Non-pigmented ciliary epithelial cell (primary cell): ENCODE data around the gene WWOX.

Source experiments
- DNase-seq: peaks from one replicate; pipeline ENCODE4 v3.0.0-alpha.2; 2010; ENCODE audit warnings: low read depth

The WWOX gene

GRCh38 chr16:78611318-78611717 is 511.9 kb downstream of the WWOX start:
- no peak for DNase-seq

GRCh38 chr16:78619811-78620210 is 520.4 kb downstream of the WWOX start:
- DNase-seq, result no peak

GRCh38 chr16:78620291-78620690 is 520.8 kb downstream of the WWOX start:
- no peak for DNase-seq

- DNase-seq, result no peak
Measured at GRCh38 chr16:78623796-78624195, 524.3 kb downstream of the WWOX start.

GRCh38 chr16:78624366-78624765 is 524.9 kb downstream of the WWOX start:
- no peak for DNase-seq

DNA sequence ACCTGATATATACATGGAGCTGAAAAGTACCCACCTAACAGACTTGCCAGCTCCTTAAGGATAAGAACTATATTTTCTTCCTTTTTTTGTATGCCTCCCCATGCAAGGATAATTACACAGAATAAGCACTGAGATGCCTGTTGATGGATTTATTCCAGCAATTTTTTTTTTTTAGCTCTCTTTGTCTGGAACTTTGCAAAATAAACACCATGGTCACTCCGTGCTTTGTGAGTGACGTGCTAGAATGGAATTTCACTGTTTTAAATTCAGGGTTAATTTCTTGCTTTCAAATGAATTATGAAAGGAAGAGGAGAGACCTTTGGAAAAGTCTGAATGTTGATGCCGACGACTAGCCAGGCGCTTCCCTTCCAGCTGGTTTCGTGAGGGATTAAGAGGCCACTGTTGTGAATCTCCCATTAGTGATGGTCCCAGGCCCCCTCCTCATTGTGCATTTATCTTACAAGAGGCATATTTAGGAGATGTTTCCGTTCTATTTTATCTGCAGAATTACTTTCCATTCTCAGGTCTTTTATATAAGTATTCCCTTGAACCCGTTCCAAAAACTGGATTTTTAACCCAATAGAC is 529.1 kb downstream of the WWOX start:
- no peak for DNase-seq

DNA sequence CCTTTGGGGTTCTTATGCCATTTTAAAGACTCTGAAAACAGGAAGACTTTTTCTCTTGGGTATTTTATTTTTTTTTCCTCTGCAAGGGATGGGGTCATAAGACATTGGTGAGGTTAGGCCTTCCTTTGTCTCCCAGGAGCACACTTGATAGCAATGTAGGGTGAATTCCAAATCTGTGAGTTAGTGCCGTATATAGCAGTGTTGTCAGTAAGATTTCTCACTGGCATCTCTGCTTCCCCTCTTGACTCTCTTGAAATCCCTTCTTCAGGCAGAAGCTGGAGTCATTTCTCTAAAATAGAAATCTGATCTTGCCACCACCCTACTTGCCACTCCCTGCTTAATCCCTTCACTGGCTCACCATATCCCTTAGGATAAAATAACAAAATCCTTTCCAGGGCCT is 529.7 kb downstream of the WWOX start:
- no peak for DNase-seq

DNA sequence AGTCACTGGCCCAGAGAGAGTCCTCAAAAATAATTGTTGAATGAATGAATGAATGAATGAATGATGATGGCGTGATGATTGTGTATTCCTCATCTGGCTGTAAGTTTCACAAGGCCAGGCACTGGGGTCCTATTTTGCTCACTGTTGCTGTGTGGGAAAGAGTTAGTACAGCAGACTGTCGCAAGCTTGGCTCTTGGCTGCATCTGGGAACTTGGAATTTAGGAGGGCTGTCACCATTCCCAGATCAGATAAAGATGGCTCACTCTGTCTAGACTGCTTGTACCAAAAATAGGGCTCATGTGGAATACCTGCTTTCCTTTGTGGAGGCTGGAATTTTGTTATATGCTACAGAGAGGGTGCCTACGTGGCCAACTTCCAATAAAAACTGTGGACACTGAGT is 530.6 kb downstream of the WWOX start:
- no peak for DNase-seq

- no peak for DNase-seq
Measured at GRCh38 chr16:78633551-78633950, 534.1 kb downstream of the WWOX start.

GRCh38 chr16:78635807-78636206 is 536.4 kb downstream of the WWOX start:
- DNase-seq, result no peak

DNA sequence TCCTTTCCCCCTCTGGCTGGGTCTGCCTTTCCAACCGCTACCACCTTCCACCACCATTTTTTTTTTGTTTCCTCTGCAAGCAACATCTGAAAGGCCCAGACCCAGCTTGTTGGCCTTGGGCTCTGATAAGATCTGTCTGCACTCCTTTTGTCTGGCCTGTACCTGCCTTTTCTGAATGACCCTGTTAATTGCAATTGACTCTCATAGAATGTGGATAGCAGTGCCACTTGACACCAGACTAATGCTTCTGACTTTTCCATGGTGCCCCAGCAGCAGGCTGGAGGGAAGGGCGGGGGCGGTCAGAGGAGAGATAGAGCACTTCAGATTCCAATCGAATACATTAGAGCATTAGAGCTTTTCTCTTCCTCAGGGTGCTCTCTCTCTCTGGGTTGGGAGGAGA is 538.9 kb downstream of the WWOX start:
- no peak for DNase-seq

DNA sequence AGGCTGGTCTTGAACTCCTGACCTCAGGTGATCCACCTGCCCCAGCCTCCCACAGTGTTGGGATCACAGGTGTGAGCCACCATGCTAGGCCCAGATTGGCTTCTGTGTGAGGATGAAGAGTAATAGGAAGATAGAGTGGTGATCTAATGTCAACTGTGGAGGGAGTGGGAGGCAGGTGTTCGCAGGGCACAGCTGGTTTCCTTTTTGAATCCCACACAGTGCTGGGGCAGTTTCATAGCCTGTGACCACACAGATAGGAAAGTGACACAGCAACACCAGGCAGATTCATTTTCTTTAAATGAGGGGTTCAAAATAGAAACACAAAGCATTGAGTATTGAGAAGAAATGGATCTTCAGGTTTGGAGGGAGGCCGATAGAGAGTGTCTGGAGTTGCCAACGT is 540.3 kb downstream of the WWOX start:
- no peak for DNase-seq

GRCh38 chr16:78640886-78641285 is 541.4 kb downstream of the WWOX start:
- DNase-seq, result no peak

GRCh38 chr16:78641433-78641832 is 542.0 kb downstream of the WWOX start:
- no peak for DNase-seq

GRCh38 chr16:78642621-78643285 is 543.3 kb downstream of the WWOX start:
- no peak for DNase-seq

DNA sequence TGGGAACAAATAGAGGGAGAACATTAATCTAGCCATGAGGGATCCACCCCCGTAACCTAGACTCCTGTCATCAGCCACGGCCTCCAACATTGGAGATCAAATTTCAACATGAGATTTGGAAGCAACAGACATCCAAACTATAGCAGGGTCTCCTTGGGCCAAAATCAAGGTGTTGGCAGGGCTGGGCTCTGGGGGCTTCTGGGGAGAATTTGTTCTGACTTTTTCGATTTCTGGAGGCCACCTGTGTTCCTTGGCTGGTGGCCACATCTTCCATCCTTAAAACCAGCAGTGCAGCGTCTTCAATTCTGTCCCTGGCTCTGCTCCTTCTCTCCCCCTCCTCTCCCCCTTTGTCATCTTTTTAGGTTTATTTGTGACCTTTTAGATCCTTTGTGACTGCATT is 546.2 kb downstream of the WWOX start:
- no peak for DNase-seq

- DNase-seq, result no peak
Measured at GRCh38 chr16:78647019-78647418, 547.6 kb downstream of the WWOX start.

GRCh38 chr16:78647491-78647890 is 548.0 kb downstream of the WWOX start:
- no peak for DNase-seq

DNA sequence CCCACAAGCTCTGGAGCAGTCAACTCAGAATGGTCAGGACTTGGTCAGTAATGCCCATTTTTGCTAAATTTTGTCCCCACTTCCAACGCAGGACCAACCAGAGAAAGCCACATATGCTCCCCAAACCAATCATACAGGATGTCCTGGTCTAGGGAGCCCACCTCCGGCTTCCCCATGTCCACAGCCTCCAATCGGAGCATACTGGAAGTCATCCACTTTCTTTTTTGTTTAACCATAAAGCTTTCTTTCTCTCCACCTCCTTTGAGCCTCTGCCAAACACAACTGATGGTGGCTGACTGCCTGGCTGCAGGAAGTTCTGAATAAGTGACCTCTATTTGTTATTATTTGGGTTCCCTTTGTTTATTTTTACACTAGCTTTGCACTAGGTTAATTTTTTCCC is 549.1 kb downstream of the WWOX start:
- DNase-seq, result no peak

- DNase-seq, result no peak
Measured at GRCh38 chr16:78650339-78651074, 551.1 kb downstream of the WWOX start.

GRCh38 chr16:78654929-78655328 is 555.5 kb downstream of the WWOX start:
- no peak for DNase-seq

- DNase-seq, result no peak
Measured at GRCh38 chr16:78655331-78656113, 556.1 kb downstream of the WWOX start.

DNA sequence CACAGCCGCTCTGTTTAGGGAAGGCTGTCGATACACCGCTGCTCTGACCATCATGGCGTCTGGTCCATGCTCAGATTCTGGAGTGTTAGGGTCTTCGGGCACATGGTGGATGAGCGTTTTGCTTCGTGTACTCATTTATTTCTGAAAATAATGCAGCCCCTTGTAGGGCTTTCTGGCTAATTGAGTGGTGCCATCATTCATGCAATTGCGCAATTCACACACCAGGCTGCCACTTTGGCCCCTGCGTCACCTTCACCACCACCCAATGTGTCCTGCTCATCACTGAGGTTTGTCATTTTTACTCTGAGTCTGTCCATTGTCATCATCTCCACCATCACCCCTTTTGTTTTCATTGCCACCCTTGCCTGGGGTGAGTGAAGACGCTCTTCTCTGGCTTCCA is 557.4 kb downstream of the WWOX start:
- DNase-seq, result no peak
